ENCODE measurements around the gene LRRC1.

Gene LRRC1

DNA sequence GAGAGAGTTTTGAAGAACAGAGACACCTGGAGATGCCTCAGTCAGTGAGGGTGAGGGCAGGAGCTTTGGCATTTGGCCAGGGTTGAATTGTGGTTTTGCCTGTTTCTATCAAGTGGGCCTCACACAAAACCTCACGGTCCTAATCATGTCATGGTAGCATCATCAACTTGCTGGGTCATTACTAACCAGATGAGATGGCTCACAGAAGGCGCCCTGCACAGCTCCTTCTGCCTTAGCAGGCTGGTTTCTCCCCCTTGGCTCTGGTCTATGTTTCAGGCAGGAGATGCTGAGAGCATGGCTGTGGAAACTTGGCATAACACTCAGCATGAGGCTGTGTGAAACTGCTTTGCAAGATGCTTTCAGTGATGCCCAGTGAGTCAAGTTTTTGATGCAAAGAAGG, 99.3 kb downstream of the LRRC1 start:
- Mint-ChIP-seq H3K4me1 (ENCODE audit: low read depth) (peaks cover 4% of the 10 kb centered on the region), H3K9me3 (ENCODE audit: low read depth) (no peaks in the 10 kb centered on the region), H3K36me3 (peaks cover 13% of the 10 kb centered on the region), H3K4me3 (no peak overlapping the region), H3K27ac (no peak overlapping the region), H3K27me3 (no peaks in the 10 kb centered on the region)

GRCh38 chr6:53896196-53896595, 101.4 kb downstream of the LRRC1 start:
- Mint-ChIP-seq H3K27me3 (no peaks in the 10 kb centered on the region), H3K36me3 (peaks cover 17% of the 10 kb centered on the region), H3K4me1 (ENCODE audit: low read depth) (peaks cover 4% of the 10 kb centered on the region), H3K9me3 (ENCODE audit: low read depth) (no peaks in the 10 kb centered on the region), H3K4me3 (no peak overlapping the region), H3K27ac (no peak overlapping the region)

DNA sequence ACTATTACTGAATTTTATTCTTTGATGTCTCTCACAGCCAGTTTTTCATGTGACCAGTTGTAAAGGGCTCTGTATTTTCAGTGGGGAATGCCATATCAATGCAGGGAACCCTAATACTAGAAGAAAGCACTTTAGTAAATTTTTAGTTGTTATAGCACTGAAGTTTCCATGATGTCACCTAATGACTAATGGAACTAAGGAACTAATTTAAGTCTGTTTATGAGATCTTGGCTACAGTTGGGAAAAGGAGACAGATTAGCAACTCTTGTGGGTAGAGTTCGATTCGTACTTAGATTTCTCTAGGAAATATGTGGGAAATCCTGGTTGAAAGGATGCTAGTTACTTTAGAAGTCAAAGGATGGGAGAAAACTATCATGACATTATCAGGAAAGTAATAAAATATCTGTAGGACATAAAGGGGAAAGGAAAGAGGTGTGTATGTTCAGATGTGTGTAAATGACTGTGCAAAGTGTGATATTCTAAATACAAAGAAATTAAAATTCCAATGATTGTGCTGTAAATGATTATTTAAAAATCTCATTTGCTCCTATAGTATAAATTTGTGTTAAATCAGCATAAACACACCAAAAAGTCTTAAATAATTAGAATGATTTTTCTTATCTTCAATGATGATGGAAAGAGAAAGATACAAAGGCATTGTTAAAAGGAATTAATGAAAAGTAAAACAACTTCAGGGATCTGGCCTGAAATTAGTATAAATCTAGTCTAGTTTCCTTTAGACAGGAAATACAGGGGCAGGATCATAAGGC, 103.4 kb downstream of the LRRC1 start:
- Mint-ChIP-seq H3K4me3 (no peak overlapping the region), H3K27ac (no peak overlapping the region), H3K27me3 (no peaks in the 10 kb centered on the region), H3K4me1 (ENCODE audit: low read depth) (peaks cover 4% of the 10 kb centered on the region), H3K36me3 (peaks cover 19% of the 10 kb centered on the region), H3K9me3 (ENCODE audit: low read depth) (no peaks in the 10 kb centered on the region)

DNA sequence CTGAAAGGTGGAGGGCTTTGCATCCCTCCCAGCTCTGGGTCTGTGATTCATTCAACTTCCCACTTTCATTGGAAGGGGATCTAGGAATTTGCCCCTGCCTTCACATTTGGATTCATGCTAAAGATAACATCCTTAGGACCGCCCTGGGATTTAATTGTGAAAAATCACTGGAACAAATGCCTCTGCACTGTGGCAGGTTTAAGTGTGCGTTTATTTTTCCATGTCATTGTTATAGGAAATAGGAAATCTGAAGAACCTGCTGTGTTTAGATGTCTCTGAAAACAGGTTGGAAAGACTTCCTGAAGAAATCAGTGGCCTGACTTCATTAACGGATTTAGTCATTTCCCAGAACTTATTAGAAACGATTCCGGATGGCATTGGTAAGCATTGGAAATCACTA, 104.7 kb downstream of the LRRC1 start:
- no peak overlapping the region for H3K27ac Mint-ChIP-seq
- peaks cover 25% of the 10 kb centered on the region for H3K36me3 Mint-ChIP-seq
- H3K9me3 Mint-ChIP-seq (ENCODE audit: low read depth) = no peaks in the 10 kb centered on the region
- H3K27me3 Mint-ChIP-seq = no peaks in the 10 kb centered on the region
- no peaks in the 10 kb centered on the region for H3K4me1 Mint-ChIP-seq (ENCODE audit: low read depth)
- H3K4me3 Mint-ChIP-seq = no peak overlapping the region

DNA sequence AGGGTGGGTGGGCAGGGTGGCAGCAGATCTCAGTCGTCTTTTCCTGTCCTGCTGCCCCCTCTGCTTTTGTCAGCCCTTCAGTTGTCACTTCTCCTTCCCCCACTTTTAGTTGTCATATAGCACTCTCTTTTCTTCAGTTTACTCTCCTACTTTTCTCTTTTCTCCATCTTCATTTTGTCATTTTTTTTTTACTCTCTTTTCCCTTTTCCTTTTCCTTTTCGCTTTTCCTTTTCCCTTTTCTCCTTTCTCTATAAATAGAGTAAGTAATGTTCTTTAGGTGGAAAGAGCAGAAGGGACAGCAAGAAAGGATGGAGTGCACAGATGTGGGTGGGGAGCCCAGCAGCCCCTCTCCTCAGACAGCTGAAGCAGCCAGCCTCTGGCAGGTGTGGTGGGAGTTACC, 108.6 kb downstream of the LRRC1 start:
- H3K36me3 Mint-ChIP-seq = peaks cover 20% of the 10 kb centered on the region
- H3K27me3 Mint-ChIP-seq = no peaks in the 10 kb centered on the region
- no peaks in the 10 kb centered on the region for H3K9me3 Mint-ChIP-seq (ENCODE audit: low read depth)
- H3K27ac Mint-ChIP-seq = no peak overlapping the region
- H3K4me3 Mint-ChIP-seq = no peak overlapping the region
- no peaks in the 10 kb centered on the region for H3K4me1 Mint-ChIP-seq (ENCODE audit: low read depth)

DNA sequence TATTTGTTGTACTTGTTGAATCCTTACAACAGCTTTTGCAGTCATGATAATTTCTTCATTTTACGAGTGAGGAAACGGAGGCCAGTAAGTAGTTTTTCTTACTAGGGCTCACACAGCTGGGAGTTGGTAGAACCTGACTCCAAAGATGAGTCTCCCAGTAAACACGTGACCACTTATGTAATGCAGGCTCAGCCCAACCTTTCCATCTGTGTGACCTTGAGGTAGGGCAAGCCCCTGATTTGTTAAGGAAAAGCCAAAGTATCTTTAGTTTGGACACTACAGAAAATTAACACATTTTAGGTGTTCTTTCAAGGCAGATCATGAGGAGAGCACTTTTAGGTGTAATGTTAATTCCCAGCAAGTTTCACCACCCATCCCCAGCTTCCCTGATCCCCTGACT, 111.3 kb downstream of the LRRC1 start:
- Mint-ChIP-seq H3K27me3 (no peaks in the 10 kb centered on the region), H3K4me1 (ENCODE audit: low read depth) (no peaks in the 10 kb centered on the region), H3K27ac (no peak overlapping the region), H3K4me3 (no peak overlapping the region), H3K9me3 (ENCODE audit: low read depth) (no peaks in the 10 kb centered on the region), H3K36me3 (peaks cover 11% of the 10 kb centered on the region)

GRCh38 chr6:53906842-53907241, 112.0 kb downstream of the LRRC1 start:
- Mint-ChIP-seq H3K4me1 (ENCODE audit: low read depth) (no peaks in the 10 kb centered on the region), H3K36me3 (peaks cover 9% of the 10 kb centered on the region), H3K4me3 (no peak overlapping the region), H3K27me3 (no peaks in the 10 kb centered on the region), H3K27ac (no peak overlapping the region), H3K9me3 (ENCODE audit: low read depth) (no peaks in the 10 kb centered on the region)

- Mint-ChIP-seq H3K4me3 (no peak overlapping the region), H3K36me3 (peaks cover 13% of the 10 kb centered on the region), H3K9me3 (ENCODE audit: low read depth) (no peaks in the 10 kb centered on the region), H3K4me1 (ENCODE audit: low read depth) (no peaks in the 10 kb centered on the region), H3K27ac (no peak overlapping the region), H3K27me3 (no peaks in the 10 kb centered on the region)
Observed at GRCh38 chr6:53910834-53911233, 116.0 kb downstream of the LRRC1 start.

GRCh38 chr6:53912661-53913060, 117.9 kb downstream of the LRRC1 start:
- H3K4me1 Mint-ChIP-seq (ENCODE audit: low read depth) = no peaks in the 10 kb centered on the region
- H3K36me3 Mint-ChIP-seq = peaks cover 10% of the 10 kb centered on the region
- no peaks in the 10 kb centered on the region for H3K27me3 Mint-ChIP-seq
- H3K9me3 Mint-ChIP-seq (ENCODE audit: low read depth) = no peaks in the 10 kb centered on the region
- H3K27ac Mint-ChIP-seq = no peak overlapping the region
- no peak overlapping the region for H3K4me3 Mint-ChIP-seq

DNA sequence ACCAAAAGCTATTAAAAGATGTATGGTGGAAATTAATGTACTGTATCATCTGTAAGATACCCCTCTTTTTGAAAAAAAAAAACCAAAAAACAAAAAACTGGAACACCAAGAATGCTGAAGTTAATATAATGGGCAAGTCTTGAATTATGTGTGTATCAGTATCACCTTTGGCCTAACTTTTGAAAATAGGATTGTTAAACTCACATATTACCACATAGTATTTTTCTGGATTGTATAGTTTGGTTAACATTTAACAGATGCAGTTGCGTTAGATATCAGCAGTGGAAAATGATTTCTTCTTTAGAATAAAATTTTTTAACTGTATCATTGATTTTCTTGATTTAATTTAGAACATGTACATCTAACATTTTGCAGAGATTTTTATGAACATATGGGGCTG, 118.5 kb downstream of the LRRC1 start:
- no peaks in the 10 kb centered on the region for H3K4me1 Mint-ChIP-seq (ENCODE audit: low read depth)
- no peak overlapping the region for H3K27ac Mint-ChIP-seq
- no peaks in the 10 kb centered on the region for H3K9me3 Mint-ChIP-seq (ENCODE audit: low read depth)
- H3K27me3 Mint-ChIP-seq = no peaks in the 10 kb centered on the region
- H3K36me3 Mint-ChIP-seq = peaks cover 10% of the 10 kb centered on the region
- H3K4me3 Mint-ChIP-seq = no peak overlapping the region

DNA sequence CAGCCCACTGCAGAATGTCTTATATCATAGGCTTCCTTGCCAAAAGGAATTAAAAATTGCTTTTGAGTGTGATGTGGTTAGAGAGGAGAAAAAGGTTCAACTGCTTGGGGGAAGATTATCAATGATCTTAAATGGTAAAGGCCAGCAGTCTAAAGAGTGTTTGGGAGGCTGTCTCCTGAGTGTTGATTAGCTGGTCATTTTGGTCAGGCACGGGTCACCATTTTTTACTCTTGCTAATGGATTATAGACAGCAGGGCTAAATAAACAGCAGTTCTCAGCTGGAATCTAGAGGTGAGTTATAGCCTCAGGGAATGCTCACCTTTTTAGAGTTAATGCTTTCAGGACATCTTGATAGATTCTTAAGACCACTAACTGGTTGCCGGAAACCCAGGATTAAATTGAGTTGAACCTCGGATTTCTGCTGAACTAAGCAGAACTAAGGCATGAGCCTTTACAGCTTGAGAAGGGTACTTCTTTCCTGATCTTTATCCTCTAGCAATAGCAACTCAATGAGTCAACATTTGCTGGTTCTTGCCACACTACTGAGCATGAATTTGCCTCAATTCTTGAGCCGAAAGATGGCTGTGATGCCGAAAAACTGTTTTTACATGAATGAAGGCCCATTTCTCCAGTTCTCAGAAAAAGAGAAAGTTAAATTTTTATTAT, 120.4 kb downstream of the LRRC1 start:
- Mint-ChIP-seq H3K27ac (no peak overlapping the region), H3K4me3 (no peak overlapping the region), H3K27me3 (no peaks in the 10 kb centered on the region), H3K36me3 (peaks cover 14% of the 10 kb centered on the region), H3K4me1 (ENCODE audit: low read depth) (no peaks in the 10 kb centered on the region), H3K9me3 (ENCODE audit: low read depth) (no peaks in the 10 kb centered on the region)

DNA sequence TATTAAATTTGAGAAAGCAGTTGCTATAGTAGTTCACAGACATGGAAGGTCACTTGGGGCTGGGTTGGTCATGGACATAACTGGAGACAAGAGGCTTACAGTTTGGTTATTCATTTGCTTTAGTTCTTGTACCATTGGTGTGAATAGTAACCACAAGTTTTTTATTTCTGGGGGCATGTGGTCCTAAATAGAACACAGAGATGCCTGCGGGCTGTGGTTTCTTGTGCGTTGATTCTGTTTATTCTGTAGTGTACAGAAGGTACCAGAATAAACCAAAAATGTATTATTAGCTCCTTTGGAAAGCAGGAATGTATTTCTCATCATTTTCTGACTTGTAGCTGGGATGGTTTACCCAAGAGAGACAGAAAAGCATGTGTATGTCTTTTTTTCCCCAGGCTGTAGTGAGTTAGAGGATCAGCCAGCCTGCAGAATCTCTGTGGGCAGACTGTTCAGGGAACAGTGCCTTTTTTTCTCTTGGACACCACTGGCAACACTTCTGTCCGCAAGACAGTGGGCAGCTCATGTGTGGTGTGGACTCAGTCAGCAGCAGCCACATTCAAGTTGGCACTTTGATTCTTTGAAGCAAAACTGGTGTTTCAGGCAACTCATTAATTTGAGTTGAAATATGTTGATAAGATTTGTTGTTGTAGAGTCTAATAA, 122.1 kb downstream of the LRRC1 start:
- Mint-ChIP-seq H3K27ac (no peak overlapping the region), H3K9me3 (ENCODE audit: low read depth) (no peaks in the 10 kb centered on the region), H3K4me3 (no peak overlapping the region), H3K27me3 (no peaks in the 10 kb centered on the region), H3K36me3 (peaks cover 19% of the 10 kb centered on the region), H3K4me1 (ENCODE audit: low read depth) (no peaks in the 10 kb centered on the region)

- H3K27ac Mint-ChIP-seq = no peak overlapping the region
- peaks cover 19% of the 10 kb centered on the region for H3K36me3 Mint-ChIP-seq
- H3K4me1 Mint-ChIP-seq (ENCODE audit: low read depth) = no peaks in the 10 kb centered on the region
- H3K9me3 Mint-ChIP-seq (ENCODE audit: low read depth) = no peaks in the 10 kb centered on the region
- no peak overlapping the region for H3K4me3 Mint-ChIP-seq
- H3K27me3 Mint-ChIP-seq = no peaks in the 10 kb centered on the region
Observed at GRCh38 chr6:53917464-53917842, 122.6 kb downstream of the LRRC1 start.

GRCh38 chr6:53918854-53919510, 124.2 kb downstream of the LRRC1 start:
- Mint-ChIP-seq H3K4me1 (ENCODE audit: low read depth) (no peaks in the 10 kb centered on the region), H3K27ac (no peak overlapping the region), H3K36me3 (peaks cover 14% of the 10 kb centered on the region), H3K27me3 (no peaks in the 10 kb centered on the region), H3K9me3 (ENCODE audit: low read depth) (no peaks in the 10 kb centered on the region), H3K4me3 (no peak overlapping the region)

DNA sequence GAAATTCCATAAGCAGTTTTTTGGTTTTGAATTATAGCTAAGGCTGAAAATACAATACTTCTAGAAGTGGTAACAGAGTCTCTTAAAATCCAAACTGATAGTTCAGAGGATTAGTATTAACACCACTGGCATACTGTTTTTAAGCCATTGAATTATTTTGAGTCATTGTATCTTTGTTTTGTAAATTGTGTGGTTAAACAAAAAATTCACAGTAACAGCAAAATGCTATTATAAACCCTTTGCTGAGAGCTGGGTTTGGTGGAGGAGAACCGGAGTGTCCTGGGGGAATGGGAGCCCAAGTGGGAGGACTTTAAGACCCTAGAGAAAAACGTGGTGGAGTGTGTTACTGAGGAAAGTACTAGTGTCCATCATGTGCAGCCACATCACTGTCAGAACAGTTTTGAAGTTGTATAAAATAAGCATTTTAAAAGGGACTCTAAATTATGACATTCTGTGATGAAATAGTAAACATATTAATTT, 125.1 kb downstream of the LRRC1 start:
- Mint-ChIP-seq H3K27me3 (no peaks in the 10 kb centered on the region), H3K4me3 (no peak overlapping the region), H3K4me1 (ENCODE audit: low read depth) (no peaks in the 10 kb centered on the region), H3K27ac (no peak overlapping the region), H3K9me3 (ENCODE audit: low read depth) (no peaks in the 10 kb centered on the region), H3K36me3 (peaks cover 9% of the 10 kb centered on the region)
